HEK293 (cell line): ENCODE measurements around the gene OR52D1.

Experiments
- CTCF ChIA-PET: fragments of 350-600 bp; formaldehyde crosslinking; extraction: SDS; loops from one replicate; lab custom pipeline; 2021; ENCODE audit warnings: antibody characterized with exemption; lab: Yijun Ruan, JAX
- POLR2A ChIA-PET: fragments of 300-600 bp; formaldehyde crosslinking; extraction: SDS; loops from one replicate; lab custom pipeline; 2020; ENCODE audit warnings: antibody characterized with exemption, inconsistent platforms; lab: Yijun Ruan, JAX
- H3K27ac ChIP-seq: fragments of 200-500 bp; sonication (Bioruptor generic); 2 replicates; pipeline ENCODE4 v1.5.1; 2014; ENCODE audit warnings: low read depth, low read length, control low read depth, inconsistent platforms; ENCODE audit errors: extremely low read depth
- H3K36me3 ChIP-seq, 2 experiments: fragments of 200-500 bp in 1 of 2; sonication (Bioruptor generic) in 1 of 2; 1 replicate in 1 of 2; 2 replicates in 1 of 2; pipeline ENCODE4 v1.5.1; 2014 to 2017; ENCODE audit warnings: inconsistent platforms in 2 of 2, low read length in 2 of 2; ENCODE audit not compliant: control insufficient read depth in 2 of 2, insufficient read depth in 1 of 2
- H3K4me1 ChIP-seq: fragments of 200-500 bp; sonication (Bioruptor generic); 2 replicates; pipeline ENCODE4 v1.5.1; 2014; ENCODE audit warnings: mild to moderate bottlenecking, low read length, inconsistent platforms; ENCODE audit not compliant: control insufficient read depth, insufficient read depth
- H3K4me3 ChIP-seq: 2 replicates; pipeline ENCODE4 v1.5.1; 2011; ENCODE audit warnings: low read depth, mild to moderate bottlenecking, control low read depth, low read length, moderate library complexity
- H3K9me3 ChIP-seq: fragments of 200-500 bp; sonication (Bioruptor generic); 2 replicates; pipeline ENCODE4 v1.5.1; 2014; ENCODE audit warnings: low read depth, low read length, inconsistent platforms; ENCODE audit not compliant: control insufficient read depth, insufficient read depth
- GLI2 ChIP-seq: fragments of 450-650 bp; formaldehyde crosslinking; IDR thresholded peaks from 2 replicates; pipeline ENCODE4; 2017; ENCODE audit warnings: missing biosample characterization, missing genetic modification characterization, low read depth, borderline replicate concordance
- GLI4 ChIP-seq: fragments of 450-650 bp; formaldehyde crosslinking; IDR thresholded peaks from 2 replicates; pipeline ENCODE4 v1.5.1; 2016; ENCODE audit warnings: missing biosample characterization, missing genetic modification characterization
- KLF16 ChIP-seq: fragments of 450-650 bp; formaldehyde crosslinking; IDR thresholded peaks from 2 replicates; pipeline ENCODE4 v1.5.1; 2017; ENCODE audit warnings: missing biosample characterization, missing genetic modification characterization
- REST ChIP-seq: fragments of 450-650 bp; formaldehyde crosslinking; IDR thresholded peaks from 2 replicates; pipeline ENCODE4 v1.5.1; 2016; ENCODE audit warnings: missing biosample characterization, missing genetic modification characterization
- SCRT2 ChIP-seq: fragments of 450-650 bp; formaldehyde crosslinking; IDR thresholded peaks from 2 replicates; pipeline ENCODE4 v1.5.1; 2016; ENCODE audit warnings: missing biosample characterization, missing genetic modification characterization
- SETDB1 ChIP-seq: IDR thresholded peaks from one replicate; pipeline ENCODE4 v1.6.1; 2017; ENCODE audit warnings: mild to moderate bottlenecking, low read length, moderate library complexity, mixed read lengths; ENCODE audit not compliant: insufficient read length
- TSHZ1 ChIP-seq: fragments of 450-650 bp; formaldehyde crosslinking; IDR thresholded peaks from 2 replicates; pipeline ENCODE4 v1.5.1; 2016; ENCODE audit warnings: missing biosample characterization, missing genetic modification characterization, borderline replicate concordance
- WT1 ChIP-seq: fragments of 450-650 bp; formaldehyde crosslinking; IDR thresholded peaks from 2 replicates; pipeline ENCODE4 v1.5.1; 2016; ENCODE audit warnings: missing biosample characterization, missing genetic modification characterization
- ZNF140 ChIP-seq: fragments of 450-650 bp; formaldehyde crosslinking; IDR thresholded peaks from 2 replicates; pipeline ENCODE4 v1.5.1; 2016; ENCODE audit warnings: missing biosample characterization, missing genetic modification characterization
- ZNF155 ChIP-seq: fragments of 450-650 bp; formaldehyde crosslinking; IDR thresholded peaks from 2 replicates; pipeline ENCODE4 v1.5.1; 2016; ENCODE audit warnings: missing biosample characterization, missing genetic modification characterization
- ZNF19 ChIP-seq: fragments of 450-650 bp; formaldehyde crosslinking; IDR thresholded peaks from 2 replicates; pipeline ENCODE4; 2016; ENCODE audit warnings: missing biosample characterization, missing genetic modification characterization, low read depth
- ZNF274 ChIP-seq, 2 experiments: fragments of 200-500 bp in 1 of 2; fragments of 450-650 bp in 1 of 2; sonication (Bioruptor generic) in 1 of 2; formaldehyde crosslinking in 1 of 2; IDR thresholded peaks; 2 replicates each; pipeline versions ENCODE4 v1.5.1 to v1.6.1; 2014 to 2016; ENCODE audit warnings: borderline replicate concordance in 1 of 2, inconsistent platforms in 1 of 2, low read length in 1 of 2, missing biosample characterization in 1 of 2, missing genetic modification characterization in 1 of 2
- ZNF280D ChIP-seq: fragments of 450-650 bp; formaldehyde crosslinking; IDR thresholded peaks from 2 replicates; pipeline ENCODE4 v1.5.1; 2016; ENCODE audit warnings: missing biosample characterization, missing genetic modification characterization
- ZNF324 ChIP-seq: fragments of 450-650 bp; formaldehyde crosslinking; IDR thresholded peaks from 2 replicates; pipeline ENCODE4 v1.5.1; 2016; ENCODE audit warnings: missing biosample characterization, missing genetic modification characterization
- ZNF394 ChIP-seq: fragments of 450-650 bp; formaldehyde crosslinking; IDR thresholded peaks from 2 replicates; pipeline ENCODE4 v1.5.1; 2016; ENCODE audit warnings: missing biosample characterization, missing genetic modification characterization, mild to moderate bottlenecking, moderate library complexity, borderline replicate concordance
- ZNF404 ChIP-seq: fragments of 450-650 bp; formaldehyde crosslinking; IDR thresholded peaks from 2 replicates; pipeline ENCODE4 v1.5.1; 2017; ENCODE audit warnings: missing biosample characterization, missing genetic modification characterization
- ZNF416 ChIP-seq: fragments of 450-650 bp; formaldehyde crosslinking; IDR thresholded peaks from 2 replicates; pipeline ENCODE4 v1.5.1; 2016; ENCODE audit warnings: missing biosample characterization, missing genetic modification characterization
- ZNF433 ChIP-seq: fragments of 450-650 bp; formaldehyde crosslinking; IDR thresholded peaks from 2 replicates; pipeline ENCODE4 v1.5.1; 2016; ENCODE audit warnings: missing biosample characterization, missing genetic modification characterization, low read depth
- ZNF571 ChIP-seq: fragments of 450-650 bp; formaldehyde crosslinking; IDR thresholded peaks from 2 replicates; pipeline ENCODE4 v1.5.0; 2017; ENCODE audit warnings: missing biosample characterization, missing genetic modification characterization
- ZNF610 ChIP-seq: fragments of 450-650 bp; formaldehyde crosslinking; IDR thresholded peaks from 2 replicates; pipeline ENCODE4 v1.5.1; 2016; ENCODE audit warnings: missing biosample characterization, missing genetic modification characterization, borderline replicate concordance
- ZNF701 ChIP-seq: fragments of 450-650 bp; formaldehyde crosslinking; IDR thresholded peaks from 2 replicates; pipeline ENCODE4 v1.5.1; 2016; ENCODE audit warnings: missing biosample characterization, missing genetic modification characterization
- ZNF843 ChIP-seq: fragments of 450-650 bp; formaldehyde crosslinking; IDR thresholded peaks from 2 replicates; pipeline ENCODE4 v1.5.1; 2016; ENCODE audit warnings: missing biosample characterization, missing genetic modification characterization

The OR52D1 gene

GRCh38 chr11:5531053-5531831 is 42.8 kb downstream of the OR52D1 start (continued):
- TF ChIP-seq GLI2 = no peak
- TF ChIP-seq, all 188 proteins: peak for 0

GRCh38 chr11:5534046-5534445 is 45.6 kb downstream of the OR52D1 start:
- Histone ChIP-seq H3K4me1 (no peaks in the 10 kb centered on the region), H3K36me3 (no peaks in the 10 kb centered on the region), H3K9me3 (no peaks in the 10 kb centered on the region), H3K4me3 (no peak overlapping the region), H3K27ac (no peak overlapping the region)
- TF ChIP-seq ZNF140 (tag by site-specific recombination) = no peak
- no peak for TF ChIP-seq ZNF701 (tag by site-specific recombination)
- no peak for TF ChIP-seq ZNF324 (tag by site-specific recombination)
- no peak for TF ChIP-seq KLF16 (tag by site-specific recombination)
- no peak for TF ChIP-seq ZNF610 (tag by site-specific recombination)
- no peak for TF ChIP-seq REST (tag by site-specific recombination)
- TF ChIP-seq WT1 (tag by site-specific recombination) = no peak
- no peak for TF ChIP-seq ZNF416
- no peak for TF ChIP-seq SETDB1
- no peak for TF ChIP-seq ZNF433
- ChIA-PET CTCF (interaction anchor here (0.7 kb wide), 1 partner anchor 29 kb away, joined by 3 read pairs; no protein-coding TSS in a partner anchor), POLR2A (no interaction called here)

- H3K36me3 ChIP-seq = no peaks in the 10 kb centered on the region
- TF ChIP-seq GLI2 = no peak
- no peak for TF ChIP-seq GLI4 (tag by site-specific recombination)
- TF ChIP-seq ZNF155 (tag by site-specific recombination) = no peak
- TF ChIP-seq ZNF274 (IDR thresholded peaks at IDR 0.05; ENCODE audit: low read length) = no peak
- TF ChIP-seq ZNF274 (tag by site-specific recombination; IDR thresholded peaks at IDR 0.05; ENCODE audit: borderline replicate concordance) = no peak
- no peak for TF ChIP-seq ZNF843 (tag by site-specific recombination)
- TF ChIP-seq ZNF394 (tag by site-specific recombination) = no peak
- TF ChIP-seq SCRT2 = no peak
- TF ChIP-seq ZNF280D (tag by site-specific recombination) = no peak
- TF ChIP-seq ZNF19 (tag by site-specific recombination) = no peak
- no peak for TF ChIP-seq TSHZ1 (tag by site-specific recombination)
- TF ChIP-seq ZNF404 (tag by site-specific recombination) = no peak
- TF ChIP-seq ZNF571 (tag by site-specific recombination) = no peak
- H3K4me1 ChIP-seq = no peaks in the 10 kb centered on the region
- no peaks in the 10 kb centered on the region for H3K9me3 ChIP-seq
- H3K27ac ChIP-seq = no peak overlapping the region
- ChIA-PET CTCF (no interaction called here), POLR2A (no interaction called here)
- no peak overlapping the region for H3K4me3 ChIP-seq
Measured at GRCh38 chr11:5536482-5536881, 48.0 kb downstream of the OR52D1 start.
